NCI-H2196 (cell line): ENCODE measurements around the gene SEPTIN12.

Experiments
- DNase-seq: peaks from one replicate; lab custom pipeline; 2025; ENCODE audit not compliant: unreplicated experiment; lab: John Stamatoyannopoulos, UW

The SEPTIN12 gene, protein sequence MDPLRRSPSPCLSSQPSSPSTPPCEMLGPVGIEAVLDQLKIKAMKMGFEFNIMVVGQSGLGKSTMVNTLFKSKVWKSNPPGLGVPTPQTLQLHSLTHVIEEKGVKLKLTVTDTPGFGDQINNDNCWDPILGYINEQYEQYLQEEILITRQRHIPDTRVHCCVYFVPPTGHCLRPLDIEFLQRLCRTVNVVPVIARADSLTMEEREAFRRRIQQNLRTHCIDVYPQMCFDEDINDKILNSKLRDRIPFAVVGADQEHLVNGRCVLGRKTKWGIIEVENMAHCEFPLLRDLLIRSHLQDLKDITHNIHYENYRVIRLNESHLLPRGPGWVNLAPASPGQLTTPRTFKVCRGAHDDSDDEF

DNA sequence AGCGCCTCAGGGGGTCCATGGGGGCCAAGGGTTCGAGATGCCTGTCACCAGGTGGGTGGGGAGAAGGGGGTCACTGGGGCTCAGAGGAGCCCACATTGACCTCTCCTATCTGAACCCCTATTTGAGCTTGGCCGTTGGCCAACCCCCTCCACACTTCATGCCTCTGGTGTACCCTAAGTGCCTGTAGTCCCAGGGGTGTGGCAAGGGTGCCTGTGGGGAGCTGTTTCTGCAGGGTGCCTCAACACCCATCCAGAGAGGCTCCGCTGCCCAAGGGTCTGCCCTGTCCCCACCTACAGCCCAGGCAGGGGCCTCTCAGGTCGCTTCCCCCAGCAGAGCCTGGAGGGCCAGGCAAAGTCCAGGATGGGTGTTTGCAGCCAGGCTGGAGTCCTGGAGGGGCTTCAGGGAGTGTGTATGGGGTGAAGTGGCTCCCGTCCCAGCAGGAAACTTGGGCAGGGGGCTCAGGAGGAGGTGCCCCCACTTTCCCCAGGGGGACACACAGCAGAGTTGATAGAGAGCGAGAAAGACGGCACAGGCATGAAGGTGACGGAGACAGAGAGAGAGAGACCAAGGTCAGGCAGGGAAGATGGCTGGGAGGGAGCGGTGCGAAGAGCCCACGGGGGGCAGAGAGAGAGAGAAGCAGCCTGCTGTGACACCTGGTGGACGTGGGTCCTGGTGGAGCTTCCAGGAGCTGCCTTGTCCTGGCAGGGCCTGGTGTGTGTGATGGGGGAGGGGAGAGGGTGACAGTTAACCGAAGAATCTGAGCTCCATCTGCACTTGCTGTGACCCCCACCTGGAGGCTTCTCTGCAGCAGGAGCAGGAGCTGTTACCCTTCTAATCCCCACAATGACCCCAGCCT is at the start of gene SEPTIN12:
TSS of gene SEPTIN12 (minus strand) at position 719 of the 856 bp plus-strand sequence. CDS start at position 19, 700 bp downstream.
- DNase-seq, result no peak

DNA sequence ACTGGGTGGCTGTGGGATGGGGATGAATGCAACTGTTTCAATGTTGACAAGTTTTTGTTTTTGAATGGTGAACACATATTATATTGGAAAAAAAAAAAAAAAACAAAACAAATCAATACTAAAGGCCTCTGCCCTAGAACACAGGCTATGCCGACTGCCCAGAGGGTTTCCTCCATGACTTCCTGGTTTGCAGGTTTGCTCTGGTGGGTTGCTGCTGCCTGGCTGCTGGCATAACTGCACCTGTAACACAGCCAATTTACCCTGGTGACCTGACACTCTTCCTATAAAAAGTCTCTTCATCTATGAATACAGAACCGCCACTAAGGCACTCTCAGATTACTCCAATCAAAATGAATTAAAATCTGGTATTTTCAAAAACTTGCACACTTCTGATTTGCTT is 48.6 kb upstream of the SEPTIN12 start:
- DNase-seq, result no peak

DNA sequence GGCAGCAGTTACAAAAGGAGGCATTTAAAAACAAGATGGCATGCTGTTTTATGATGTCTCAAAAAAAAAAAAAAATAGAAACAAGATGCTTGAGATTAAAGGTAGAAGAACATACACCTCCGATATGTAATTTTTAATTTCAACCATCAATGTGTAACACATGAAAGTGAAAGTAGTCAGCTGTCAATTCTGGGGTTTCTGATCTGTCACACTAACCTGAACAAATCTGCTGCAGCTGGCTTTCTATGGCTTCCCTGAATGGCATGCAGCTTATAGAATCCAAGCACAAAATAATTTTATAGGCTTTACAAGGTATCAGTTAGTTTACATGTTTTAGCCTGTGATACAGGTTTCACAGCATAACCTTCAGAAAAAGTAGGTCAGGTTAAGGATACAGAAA is 45.4 kb upstream of the SEPTIN12 start:
- no peak for DNase-seq

DNA sequence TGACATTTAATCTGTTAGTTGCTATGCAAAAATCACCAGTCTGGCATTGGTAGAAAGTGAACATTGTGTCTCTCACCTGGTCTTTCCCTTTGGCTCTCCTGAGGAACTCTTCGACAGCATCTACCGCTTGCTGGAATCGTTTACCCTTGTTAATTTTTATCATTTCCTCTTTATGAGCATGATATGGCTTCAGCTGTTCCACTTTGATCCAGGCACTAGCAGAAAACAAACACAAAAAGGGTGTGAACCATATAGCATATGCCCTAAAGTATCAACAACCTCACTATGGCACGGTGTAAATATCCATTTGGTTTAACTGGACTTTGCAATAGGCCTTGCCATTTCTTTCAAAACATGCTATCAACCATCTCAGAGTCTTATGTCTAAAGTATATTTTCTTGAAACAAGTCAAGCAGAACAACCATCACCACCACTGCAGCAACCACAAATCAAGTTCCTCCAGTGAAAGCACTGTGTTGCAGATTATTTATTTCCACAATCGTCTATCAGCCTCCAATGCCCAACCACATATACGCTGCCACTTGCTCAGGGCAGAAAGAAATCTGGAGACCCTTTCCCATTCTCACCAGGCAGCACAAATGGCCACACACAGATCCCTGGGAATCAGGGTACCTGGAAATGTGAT is 44.7 kb upstream of the SEPTIN12 start:
- DNase-seq, result no peak

DNA sequence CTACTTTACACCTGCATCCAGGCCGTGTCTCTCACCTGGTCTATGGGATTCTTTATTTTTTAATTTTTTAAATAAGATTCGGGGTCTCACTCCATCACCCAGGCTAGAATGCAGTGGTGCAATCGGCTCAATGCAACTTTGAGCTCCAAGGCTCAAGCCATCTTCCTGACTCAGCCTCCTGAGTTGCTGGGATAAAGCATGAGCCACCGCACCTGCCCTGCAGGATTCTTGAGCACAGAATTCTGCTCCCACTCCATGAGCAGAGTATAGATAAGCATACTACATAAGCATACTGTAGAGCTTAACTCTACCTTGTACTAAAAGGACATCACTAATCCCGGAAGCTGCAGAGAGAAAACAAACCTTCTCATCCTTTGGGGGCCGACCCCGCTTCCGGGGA is 43.5 kb upstream of the SEPTIN12 start:
- DNase-seq, result no peak

DNA sequence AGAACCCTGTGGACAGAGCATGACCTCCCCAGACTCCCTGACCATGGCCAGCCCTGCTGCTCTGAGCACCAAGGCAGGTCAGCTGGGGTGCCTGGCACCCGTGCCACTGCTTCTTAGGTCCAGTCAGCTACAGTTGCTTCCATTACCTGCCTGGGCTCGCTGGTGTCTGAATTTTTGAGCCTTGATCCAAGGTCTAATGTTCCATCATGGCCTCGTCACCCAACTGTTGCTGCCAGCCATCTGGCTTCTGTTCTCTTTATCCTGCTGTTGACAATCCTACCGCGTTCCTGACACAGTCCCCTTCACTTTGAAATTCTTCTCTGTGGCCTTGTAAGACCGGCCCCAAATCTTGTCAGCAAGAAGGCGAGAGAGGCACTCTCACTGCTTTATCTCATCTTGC is 42.3 kb upstream of the SEPTIN12 start:
- DNase-seq, result no peak

DNA sequence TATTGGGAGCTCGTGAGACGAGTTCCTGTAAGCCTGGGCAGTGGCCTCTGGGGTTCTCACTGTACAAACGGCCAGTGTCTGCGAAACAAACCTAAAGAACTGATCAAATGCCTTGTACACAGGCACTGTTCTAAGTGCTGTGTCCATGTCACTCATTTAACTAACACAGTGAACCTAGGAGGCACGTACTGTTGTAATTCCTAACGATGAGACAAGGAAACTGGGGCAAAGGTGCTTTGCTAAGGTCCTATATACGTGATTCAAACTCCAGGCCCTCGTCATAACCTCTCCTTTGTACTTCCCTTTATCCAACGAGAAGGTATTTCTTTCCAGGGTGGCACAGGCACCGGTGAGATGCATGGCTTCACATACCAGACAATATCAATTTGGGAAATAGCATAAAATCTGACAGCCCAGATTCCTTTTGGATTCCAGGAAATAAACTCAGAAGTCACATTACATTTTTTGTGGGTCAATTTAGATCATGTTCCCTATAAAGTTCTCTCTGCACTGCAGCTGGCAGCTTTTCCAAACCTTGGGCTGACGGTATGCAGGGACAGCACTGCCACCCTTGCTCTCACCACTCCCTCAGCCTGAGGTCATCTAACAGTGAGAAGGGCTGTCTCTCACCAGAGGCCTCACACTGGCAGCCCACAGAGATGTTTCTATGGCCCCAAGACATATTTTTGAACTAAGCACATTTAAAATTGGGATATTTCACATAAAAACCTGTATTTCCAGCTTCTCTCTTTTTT is 40.6 kb upstream of the SEPTIN12 start:
- DNase-seq, result no peak

DNA sequence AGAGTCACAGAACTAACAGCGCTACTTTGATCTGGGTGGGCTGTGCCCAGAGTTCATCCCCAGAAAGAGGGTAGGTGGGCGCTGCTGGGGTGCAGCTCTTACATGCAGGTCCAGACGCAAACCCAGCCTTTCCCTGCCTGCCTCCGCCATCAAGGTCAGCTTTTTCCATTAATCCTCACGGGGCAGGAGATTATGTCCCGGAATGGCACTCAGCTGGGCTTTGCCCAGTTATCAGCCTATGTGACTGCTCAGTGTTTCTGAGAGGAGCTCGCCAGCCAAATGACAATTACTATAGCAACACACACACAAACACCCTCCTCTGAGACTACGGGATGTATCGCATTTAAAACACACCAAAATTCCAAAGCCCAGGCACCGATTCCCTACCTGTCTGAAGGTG is 38.8 kb upstream of the SEPTIN12 start:
- no peak for DNase-seq

DNA sequence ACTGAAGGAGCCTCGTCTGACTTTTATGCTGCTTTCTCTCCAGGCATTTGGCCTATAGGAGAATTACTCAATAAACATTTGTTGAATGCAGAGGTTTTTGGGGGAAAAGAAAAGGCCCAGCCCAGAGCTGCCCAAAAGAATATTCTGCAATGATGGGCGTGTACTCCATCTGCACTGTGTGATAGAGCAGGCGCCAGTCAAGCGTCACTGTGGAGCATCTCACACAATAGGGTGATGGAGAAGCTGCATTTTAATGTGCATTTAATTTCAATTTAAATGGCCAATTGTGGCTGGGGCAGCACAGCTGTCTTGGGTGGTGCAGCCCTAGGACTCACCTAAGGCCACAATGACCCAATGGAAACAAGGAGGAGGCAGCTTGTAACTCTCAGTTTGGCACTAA is 38.4 kb upstream of the SEPTIN12 start:
- no peak for DNase-seq

DNA sequence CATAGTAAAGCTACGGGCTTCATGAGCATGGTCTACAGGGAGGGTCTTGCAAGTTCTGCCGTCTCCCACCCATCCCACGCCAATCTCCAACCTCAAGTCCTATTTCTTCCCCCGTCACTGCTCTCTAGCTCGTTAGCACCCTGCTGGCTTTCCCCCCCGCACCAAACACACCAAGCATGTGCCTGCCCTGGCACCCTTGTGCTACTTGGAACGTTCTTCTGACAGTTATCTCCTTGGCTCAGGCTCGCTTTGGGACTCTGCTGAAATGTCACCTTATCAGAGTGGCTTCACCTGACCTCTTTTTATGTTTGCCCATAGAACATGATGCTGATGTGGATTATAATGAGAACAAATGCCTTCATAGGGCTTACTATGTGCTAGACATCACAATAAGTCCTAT is 37.1 kb upstream of the SEPTIN12 start:
- no peak for DNase-seq

DNA sequence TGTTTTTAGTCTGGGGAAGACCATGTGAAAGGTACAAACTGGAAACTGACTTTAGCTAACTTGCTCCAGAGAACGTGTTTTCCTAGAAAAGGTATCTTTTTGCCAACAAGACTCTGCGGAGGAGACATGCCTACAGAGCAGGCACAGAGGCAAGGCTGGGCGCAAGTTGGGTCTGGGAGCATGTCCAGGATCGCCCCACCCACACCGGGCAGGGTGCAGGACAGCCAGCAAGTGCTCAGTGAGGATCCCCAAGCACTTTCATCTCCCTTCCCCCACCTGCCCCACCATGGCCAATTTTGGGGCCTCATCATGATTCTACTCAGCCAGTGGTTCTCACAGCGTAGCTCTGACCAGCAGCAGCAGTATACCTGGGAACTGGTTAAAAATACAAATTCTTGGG is 32.5 kb upstream of the SEPTIN12 start:
- DNase-seq, result no peak

DNA sequence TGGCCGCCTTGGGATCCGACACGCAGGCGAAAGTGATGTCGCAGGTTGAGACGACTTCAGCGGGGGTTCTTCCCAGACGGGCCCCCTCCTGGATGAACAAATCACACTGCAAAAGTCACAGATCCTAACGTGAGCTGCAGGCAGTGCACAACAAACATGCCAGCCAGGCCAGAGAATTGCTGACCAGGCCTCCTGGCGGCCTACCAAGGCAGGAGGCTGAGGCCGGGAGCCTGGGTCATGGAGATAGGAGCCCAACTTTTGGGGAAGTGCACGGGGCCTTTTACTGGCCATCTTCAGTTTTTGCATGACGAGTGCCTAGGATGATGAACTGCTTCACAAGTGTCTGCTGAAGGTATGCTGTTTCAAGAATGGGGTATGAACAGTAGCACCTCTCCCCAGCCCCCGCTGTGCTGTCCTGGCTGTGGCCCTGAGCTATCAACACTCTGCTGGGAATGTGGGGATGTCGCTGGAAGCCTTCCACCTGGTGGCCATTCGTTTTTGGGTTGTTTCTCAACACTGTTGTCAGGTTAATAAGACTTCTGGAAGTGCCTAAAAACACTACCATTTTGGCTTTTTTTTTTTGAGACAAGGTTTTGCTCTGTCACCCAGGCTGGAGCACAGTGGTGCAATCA is 26.5 kb upstream of the SEPTIN12 start:
- DNase-seq, result no peak

DNA sequence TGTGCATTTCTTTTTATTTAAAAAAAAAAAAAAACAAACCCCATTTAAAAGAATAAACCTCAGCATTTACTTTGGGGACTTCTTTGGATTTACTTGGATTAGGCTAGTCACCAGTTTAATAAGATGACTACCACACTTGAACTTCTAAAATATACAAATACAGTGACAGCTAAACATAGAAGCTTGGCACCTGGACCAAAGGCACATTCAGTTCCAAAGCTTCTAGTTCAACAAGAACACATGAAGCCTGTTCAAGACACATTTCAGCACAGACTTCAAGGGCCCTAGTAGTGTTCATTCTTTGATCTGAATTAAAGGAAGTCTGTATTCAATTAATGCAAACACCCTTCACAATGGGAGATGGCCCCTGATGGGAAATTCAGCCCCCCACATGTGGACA is 25.9 kb upstream of the SEPTIN12 start:
- no peak for DNase-seq

DNA sequence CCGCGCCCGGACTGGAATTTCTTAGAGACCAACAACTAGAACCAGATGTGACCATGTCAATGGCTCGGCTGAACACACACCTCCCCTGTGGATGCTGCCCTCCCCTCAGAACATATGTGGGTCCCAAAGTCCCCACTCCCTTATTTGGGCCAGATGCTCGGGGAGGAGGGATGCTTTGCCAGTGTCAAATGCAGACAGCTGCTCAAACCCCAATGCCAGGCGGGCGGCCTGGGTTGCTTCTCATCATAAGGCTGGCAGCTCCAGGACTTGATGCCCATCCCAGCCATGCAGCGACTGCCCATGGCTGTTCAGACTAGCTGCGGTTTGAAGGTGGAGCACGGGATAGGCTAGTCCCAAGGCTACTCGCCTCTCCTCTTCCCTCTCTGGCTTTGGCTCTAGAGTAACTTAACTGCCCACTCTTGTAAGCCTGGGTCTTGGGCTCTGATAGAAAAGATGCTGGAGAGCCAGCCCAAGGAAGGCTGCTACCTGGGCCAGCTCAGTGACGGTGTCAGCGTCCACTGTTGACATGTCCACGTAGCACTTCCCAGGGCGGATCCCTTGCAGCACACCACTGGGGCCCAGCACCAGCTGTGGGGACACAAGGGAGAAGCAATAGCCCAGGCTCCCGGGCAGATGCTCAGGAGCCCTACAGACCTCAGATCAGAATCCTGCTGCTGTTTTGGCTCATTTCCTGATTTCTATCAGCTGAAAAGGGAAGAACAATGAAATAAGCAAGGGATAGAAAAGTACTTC is 25.3 kb upstream of the SEPTIN12 start:
- no peak for DNase-seq

DNA sequence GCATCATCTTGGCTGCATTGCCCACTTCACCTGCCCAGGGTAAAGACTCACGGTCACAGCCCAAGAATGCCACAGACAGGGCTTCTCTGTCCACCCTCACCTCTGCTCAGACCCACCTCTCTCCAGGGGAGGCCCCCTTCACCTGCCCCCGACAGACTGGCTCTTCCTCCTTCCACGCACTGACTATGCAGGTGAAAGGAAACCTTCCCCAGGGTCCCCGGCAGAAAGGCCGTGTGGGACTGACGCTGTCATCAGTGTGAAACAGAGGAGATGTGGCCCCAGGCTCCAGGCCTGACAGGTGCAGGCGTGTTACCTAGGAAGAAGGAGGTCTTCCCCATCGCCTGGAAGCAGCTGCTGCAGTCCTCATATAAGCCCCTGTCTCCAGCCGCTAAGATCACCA is 23.6 kb upstream of the SEPTIN12 start:
- no peak for DNase-seq

DNA sequence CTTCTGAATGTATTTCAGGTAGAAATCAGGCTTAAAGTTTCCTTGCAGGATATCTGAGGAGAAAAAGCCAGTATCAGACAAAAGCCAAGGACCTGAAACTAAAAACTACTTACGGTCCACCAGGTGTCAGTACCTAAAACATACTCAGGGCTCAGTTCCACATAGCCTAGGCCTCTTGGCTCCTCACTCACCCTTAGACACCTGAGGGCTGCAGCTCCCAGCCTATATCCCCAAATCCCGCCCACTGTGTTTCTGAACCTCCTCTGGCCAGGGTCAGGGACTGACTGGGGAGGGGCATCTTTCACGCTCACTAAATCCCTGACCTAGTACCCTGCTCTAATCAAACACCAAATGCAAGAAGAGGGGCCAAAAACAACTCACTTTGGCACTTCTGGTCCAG is 23.1 kb upstream of the SEPTIN12 start:
- no peak for DNase-seq

DNA sequence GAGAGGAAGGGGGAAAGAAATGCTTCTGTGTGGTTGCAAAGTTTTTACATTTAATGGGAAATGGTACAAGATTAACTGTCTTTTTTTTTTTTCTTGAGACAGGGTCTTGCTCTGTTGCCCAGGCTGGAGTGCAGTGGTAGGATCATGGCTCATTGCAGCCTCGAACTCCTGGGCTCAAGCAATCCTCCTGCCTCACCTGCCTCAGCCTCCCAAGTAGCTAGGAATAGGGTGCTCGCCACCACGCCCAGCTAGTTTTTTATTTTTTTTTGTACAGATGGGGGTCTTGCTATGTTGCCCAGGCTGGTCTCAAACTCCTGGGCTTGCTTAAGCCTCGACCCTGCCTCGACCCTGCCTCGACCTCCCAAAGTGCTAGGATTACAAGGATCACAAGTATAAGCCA is 18.1 kb upstream of the SEPTIN12 start:
- DNase-seq, result no peak

DNA sequence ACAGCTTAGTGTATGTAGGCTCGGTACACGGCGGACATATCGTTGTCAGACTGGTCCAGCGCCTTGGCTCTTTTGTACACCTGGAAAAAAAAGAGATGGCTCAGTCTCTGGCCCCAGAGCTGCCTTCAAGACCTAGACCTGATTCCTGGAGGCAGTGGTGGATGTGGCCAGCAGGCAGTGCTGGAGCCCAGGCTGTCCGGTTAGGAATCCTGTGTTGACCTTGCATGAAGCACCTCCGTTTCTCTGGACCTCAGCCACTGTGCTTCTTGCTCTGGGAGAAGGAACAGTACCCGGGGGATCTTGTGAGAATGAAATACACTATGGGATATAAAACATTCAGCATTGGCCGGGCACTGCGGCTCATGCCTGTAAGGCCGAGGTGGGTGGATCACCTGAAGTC is 17.1 kb upstream of the SEPTIN12 start:
- no peak for DNase-seq

DNA sequence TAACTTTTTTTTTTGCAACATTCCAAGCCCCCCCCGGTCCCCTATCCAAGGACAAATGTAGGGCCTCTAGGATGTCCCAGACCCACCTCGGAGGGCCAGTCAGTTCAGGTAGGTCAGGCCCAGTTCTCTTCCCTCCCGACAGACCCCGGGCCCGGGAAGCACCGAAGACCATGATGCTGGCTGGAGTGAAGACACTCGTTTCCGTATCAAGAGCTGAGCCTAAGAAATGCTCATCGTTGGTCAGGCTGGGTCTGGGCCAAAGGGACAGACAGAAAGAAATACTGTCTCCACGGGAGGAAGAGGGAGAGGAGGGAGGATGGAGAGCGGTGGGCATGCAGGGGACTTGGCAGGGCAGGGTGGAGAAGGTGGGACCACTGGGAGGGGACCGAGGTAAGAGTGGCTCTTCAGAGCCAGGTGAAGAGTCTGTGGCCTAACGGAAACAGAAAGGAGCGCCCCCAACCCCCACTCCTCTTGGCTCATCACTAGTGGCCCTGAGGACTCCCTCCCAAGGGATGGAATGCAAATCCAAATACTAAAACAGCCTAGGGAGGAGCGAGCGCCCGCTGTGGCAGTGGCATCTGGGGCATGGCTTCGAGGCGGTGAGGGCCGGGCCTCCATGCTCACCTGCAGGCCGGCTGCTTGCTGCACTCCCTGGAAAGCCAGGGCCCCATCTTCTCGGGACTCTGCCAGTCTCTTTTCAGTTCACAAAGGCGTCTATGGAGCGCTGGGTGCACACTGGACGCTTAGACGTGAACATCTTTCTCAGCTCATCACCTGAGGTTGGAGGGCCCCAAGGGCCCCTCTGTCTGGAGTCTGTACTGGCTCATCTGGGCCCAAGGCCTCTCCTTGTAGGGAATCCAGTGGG is 16.0 kb upstream of the SEPTIN12 start:
- DNase-seq, result no peak
